IMR-90 (cell line): ENCODE results near the gene TDP2. TPM values are rescaled to one million over a fixed set of nuclear protein-coding genes. Genes with fewer than 3 reads are reported as not detected.

ENCODE experiments used
- ATAC-seq: fragments of 200-7000 bp; cut with Tn5 transposase; 2 replicates; pipeline ENCODE4 v1.9.1; 2020; ENCODE audit warnings: low read depth, mild to moderate bottlenecking, moderate library complexity
- BruUV-seq: library from RNA; stranded (reverse); fragments of 400-500 nt; replicated peaks from 2 replicates; lab custom pipeline; 2021; lab: Mats Ljungman, UMichigan
- CTCF ChIA-PET: fragments of 300-600 bp; formaldehyde crosslinking; extraction: SDS; loops from one replicate; lab custom pipeline; 2021; ENCODE audit warnings: antibody characterized with exemption; lab: Yijun Ruan, JAX
- POLR2A ChIA-PET: fragments of 300-600 bp; sonication (Branson Sonifier 250); formaldehyde crosslinking; loops from one replicate; lab custom pipeline; 2022; ENCODE audit warnings: antibody characterized with exemption; ENCODE audit not compliant: unreplicated experiment; lab: Charles Lee
- DNase-seq: peaks from one replicate; pipeline ENCODE4 v3.0.0; 2013
- H2AFZ ChIP-seq: replicated peaks from 2 replicates; pipeline ENCODE3; 2013; ENCODE audit warnings: low read length, mild to moderate bottlenecking; ENCODE audit not compliant: poor library complexity
- H2AK5ac ChIP-seq: 2 replicates; pipeline ENCODE4 v1.6.1; 2013; ENCODE audit warnings: low read depth, low read length, inconsistent platforms
- H2AK9ac ChIP-seq: replicated peaks from 2 replicates; pipeline ENCODE3; 2013; ENCODE audit warnings: mild to moderate bottlenecking, low read depth, low read length, moderate library complexity; ENCODE audit not compliant: poor library complexity
- H2BK120ac ChIP-seq: 2 replicates; pipeline ENCODE4 v1.6.1; 2013; ENCODE audit warnings: low read depth, low read length, inconsistent platforms
- H2BK15ac ChIP-seq: 3 replicates; pipeline ENCODE4 v1.6.1; 2013; ENCODE audit warnings: low read depth, low read length, inconsistent platforms
- H2BK20ac ChIP-seq: 2 replicates; pipeline ENCODE4 v1.6.1; 2013; ENCODE audit warnings: low read depth, mild to moderate bottlenecking, inconsistent platforms, low read length, moderate library complexity
- H2BK5ac ChIP-seq: 2 replicates; pipeline ENCODE4 v1.6.1; 2013; ENCODE audit warnings: mild to moderate bottlenecking, low read depth, low read length, inconsistent platforms; ENCODE audit not compliant: poor library complexity, severe bottlenecking
- H3K14ac ChIP-seq: replicated peaks from 2 replicates; pipeline ENCODE4 v1.6.1; 2013; ENCODE audit warnings: low read depth, low read length, inconsistent platforms
- H3K18ac ChIP-seq: 2 replicates; pipeline ENCODE4 v1.6.1; 2013; ENCODE audit warnings: low read depth, low read length, control low read depth
- H3K23ac ChIP-seq: 2 replicates; pipeline ENCODE4 v1.6.1; 2013; ENCODE audit warnings: low read depth, low read length, inconsistent platforms
- H3K27ac ChIP-seq: 2 replicates; pipeline ENCODE4 v1.5.1; 2013; ENCODE audit warnings: mild to moderate bottlenecking, control low read depth, low read length; ENCODE audit not compliant: insufficient read depth
- H3K27me3 ChIP-seq: 2 replicates; pipeline ENCODE4 v1.6.1; 2013; ENCODE audit warnings: low read length; ENCODE audit not compliant: control insufficient read depth, insufficient read depth
- H3K36me3 ChIP-seq: 2 replicates; pipeline ENCODE4 v1.6.1; 2013; ENCODE audit warnings: low read length, mixed read lengths; ENCODE audit not compliant: control insufficient read depth, insufficient read depth
- H3K4ac ChIP-seq: 2 replicates; pipeline ENCODE4 v1.6.1; 2013; ENCODE audit warnings: low read depth, low read length, inconsistent platforms
- H3K4me1 ChIP-seq: 2 replicates; pipeline ENCODE4 v1.6.1; 2013; ENCODE audit warnings: low read length, mixed read lengths; ENCODE audit not compliant: control insufficient read depth, insufficient read depth
- H3K4me2 ChIP-seq: 2 replicates; pipeline ENCODE4 v1.6.1; 2013; ENCODE audit warnings: low read depth, mild to moderate bottlenecking, control low read depth, low read length, moderate library complexity
- H3K4me3 ChIP-seq: 2 replicates; pipeline ENCODE4 v1.5.1; 2013; ENCODE audit warnings: low read depth, mild to moderate bottlenecking, control low read depth, low read length, moderate library complexity; ENCODE audit not compliant: insufficient read depth
- H3K56ac ChIP-seq: 2 replicates; pipeline ENCODE4 v1.6.1; 2013; ENCODE audit warnings: low read length, inconsistent platforms; ENCODE audit not compliant: insufficient read depth; ENCODE audit errors: extremely low read depth
- H3K79me1 ChIP-seq, 2 experiments: 2 replicates each; pipeline ENCODE4 v1.6.1; 2013; ENCODE audit warnings: low read length in 2 of 2, inconsistent platforms in 1 of 2, low read depth in 1 of 2
- H3K9ac ChIP-seq: 2 replicates; pipeline ENCODE4 v1.6.1; 2013; ENCODE audit warnings: low read depth, low read length, control low read depth
- H3K9me1 ChIP-seq: 2 replicates; pipeline ENCODE4 v1.6.1; 2013; ENCODE audit warnings: low read length, inconsistent platforms; ENCODE audit not compliant: insufficient read depth
- H3K9me3 ChIP-seq: 2 replicates; pipeline ENCODE4 v1.6.1; 2013; ENCODE audit warnings: low read length; ENCODE audit not compliant: control insufficient read depth, insufficient read depth
- H4K20me1 ChIP-seq: 2 replicates; pipeline ENCODE4 v1.6.1; 2013; ENCODE audit warnings: low read length, inconsistent platforms; ENCODE audit not compliant: insufficient read depth
- H4K5ac ChIP-seq: 2 replicates; pipeline ENCODE4 v1.6.1; 2013; ENCODE audit warnings: mild to moderate bottlenecking, low read depth, low read length, control low read depth
- H4K8ac ChIP-seq, 2 experiments: 2 replicates each; pipeline ENCODE4 v1.6.1; 2013; ENCODE audit warnings: low read depth in 2 of 2, low read length in 2 of 2, control low read depth in 1 of 2, inconsistent platforms in 1 of 2
- H4K91ac ChIP-seq: 2 replicates; pipeline ENCODE4 v1.6.1; 2013; ENCODE audit warnings: low read depth, low read length, inconsistent platforms; ENCODE audit not compliant: insufficient read depth
- BHLHE40 ChIP-seq: fragments of 150-350 bp; IDR thresholded peaks from 2 replicates; pipeline ENCODE4 v1.6.1; 2016; ENCODE audit warnings: mild to moderate bottlenecking, low read depth, low read length
- CEBPB ChIP-seq: IDR thresholded peaks from 2 replicates; pipeline ENCODE4 v1.6.1; 2012; ENCODE audit warnings: low read depth, low read length, improper control_type of control experiment
- CTCF ChIP-seq: conservative IDR thresholded peaks from 2 replicates; pipeline ENCODE4 v1.5.1; 2012; ENCODE audit warnings: mild to moderate bottlenecking, low read depth, low read length, improper control_type of control experiment
- FOS ChIP-seq: fragments of 150-350 bp; IDR thresholded peaks from 2 replicates; pipeline ENCODE4 v1.6.1; 2016; ENCODE audit warnings: low read depth, low read length
- MXI1 ChIP-seq: IDR thresholded peaks from 2 replicates; pipeline ENCODE4 v1.6.1; 2012; ENCODE audit warnings: low read depth, mild to moderate bottlenecking, low read length, moderate library complexity, borderline replicate concordance
- NFE2L2 ChIP-seq: fragments of 150-350 bp; IDR thresholded peaks from 2 replicates; pipeline ENCODE4 v1.6.1; 2016; ENCODE audit warnings: low read depth, mild to moderate bottlenecking, low read length
- POLR2A ChIP-seq: IDR thresholded peaks from 2 replicates; pipeline ENCODE4 v1.6.1; 2012; ENCODE audit warnings: mild to moderate bottlenecking, low read depth, low read length
- RAD21 ChIP-seq: IDR thresholded peaks from 2 replicates; pipeline ENCODE4 v1.6.1; 2012; ENCODE audit warnings: low read length, improper control_type of control experiment
- RCOR1 ChIP-seq: IDR thresholded peaks from 2 replicates; pipeline ENCODE4 v1.6.1; 2012; ENCODE audit warnings: mild to moderate bottlenecking, low read length, improper control_type of control experiment; ENCODE audit not compliant: insufficient replicate concordance
- WGBS, 2 experiments: methylation state at CpG; one replicate each; pipeline versions ENCODE4 v1.1.5 to v1.1.7; 2013; ENCODE audit warnings: missing lambda C conversion rate in 2 of 2; ENCODE audit not compliant: insufficient read length in 1 of 2; ENCODE audit errors: extremely low coverage in 2 of 2; 5-methylcytosine and 5-hydroxymethylcytosine counted together
- dilution Hi-C: fragments of 300-500 bp; cut with HindIII; formaldehyde crosslinking; loops from one replicate; pipeline ENCODE4 v1.14.3; 2018; ENCODE audit warnings: low sequenced_read_pairs; ENCODE audit not compliant: unreplicated experiment
- in situ Hi-C: fragments of 300-500 bp; cut with MboI; formaldehyde crosslinking; loops from 3 replicates; pipeline ENCODE4 v1.14.3; 2019; ENCODE audit warnings: low sequenced_read_pairs, inconsistent platforms, mixed read lengths
- intact Hi-C: fragments of 100-400 bp; cut with micrococcal nuclease; formaldehyde crosslinking; loops from 2 replicates; pipeline ENCODE4 v1.10.0; 2022
- polyA plus RNA-seq, 3 experiments: library from polyadenylated mRNA; depleted of rRNA; stranded (reverse); fragments of >200 nt; gene quantifications; 2 replicates each; pipeline ENCODE4 v1.2.3, GENCODE V29; 2012; ENCODE audit warnings: low replicate concordance in 1 of 3
- total RNA-seq: library from RNA; depleted of rRNA; stranded (reverse); fragments of >200 nt; gene quantifications from 2 replicates; pipeline ENCODE4 v1.2.3, GENCODE V29; 2012
- TF ChIP-seq, protein P1 (sequence below): fragments of 150-350 bp; IDR thresholded peaks from 2 replicates; pipeline ENCODE4 v1.6.1; 2017; ENCODE audit warnings: mild to moderate bottlenecking, antibody characterized with exemption, low read length, low read depth

The TDP2 gene
- total and polyA plus RNA-seq, 2 of the 4 experiments (the other 2 are of a cell fraction) = 13.6 to 22.8 TPM

GRCh38 chr6:24691550-24691949 is 24.9 kb upstream of the TDP2 start:
- no peak overlapping the region for H3K14ac ChIP-seq
- no peak overlapping the region for H3K23ac ChIP-seq
- no peak for TF ChIP-seq CTCF
- TF ChIP-seq MXI1 = no peak
- TF ChIP-seq, protein P1, sequence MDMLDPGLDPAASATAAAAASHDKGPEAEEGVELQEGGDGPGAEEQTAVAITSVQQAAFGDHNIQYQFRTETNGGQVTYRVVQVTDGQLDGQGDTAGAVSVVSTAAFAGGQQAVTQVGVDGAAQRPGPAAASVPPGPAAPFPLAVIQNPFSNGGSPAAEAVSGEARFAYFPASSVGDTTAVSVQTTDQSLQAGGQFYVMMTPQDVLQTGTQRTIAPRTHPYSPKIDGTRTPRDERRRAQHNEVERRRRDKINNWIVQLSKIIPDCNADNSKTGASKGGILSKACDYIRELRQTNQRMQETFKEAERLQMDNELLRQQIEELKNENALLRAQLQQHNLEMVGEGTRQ = no peak
- TF ChIP-seq BHLHE40 = no peak
- TF ChIP-seq NFE2L2 = no peak
- no peak for TF ChIP-seq CEBPB
- no peak for TF ChIP-seq POLR2A
- no peak for TF ChIP-seq RCOR1
- TF ChIP-seq RAD21 = no peak
- no peak for TF ChIP-seq FOS
- no peak overlapping the region for H2BK120ac ChIP-seq
- no peak for DNase-seq
- no peak overlapping the region for H3K4ac ChIP-seq
- no TSS peak for BruUV-seq
- ATAC-seq = no peak
- H4K91ac ChIP-seq = no peak overlapping the region
- ChIA-PET POLR2A (no interaction called here), CTCF (no interaction called here)
- intact Hi-C loops = loop anchor here (10.0 kb wide), 1 partner anchor 407 kb away; no protein-coding TSS in a partner anchor
- no peak overlapping the region for H4K5ac ChIP-seq
- H4K8ac ChIP-seq = no peak overlapping the region
- H2BK20ac ChIP-seq = no peak overlapping the region
- no peaks in the 10 kb centered on the region for H3K9me3 ChIP-seq
- in situ Hi-C loops = loop anchor here (10.0 kb wide), 1 partner anchor 257 kb away; no protein-coding TSS in a partner anchor
- no peak overlapping the region for H2AK9ac ChIP-seq
- H2BK15ac ChIP-seq = no peak overlapping the region
- H3K4me3 ChIP-seq = no peak overlapping the region
- no peaks in the 10 kb centered on the region for H3K4me1 ChIP-seq
- no peak overlapping the region for H3K56ac ChIP-seq
- H3K27ac ChIP-seq = no peak overlapping the region
- H3K9me1 ChIP-seq = no peaks in the 10 kb centered on the region
- H3K27me3 ChIP-seq = no peaks in the 10 kb centered on the region
- H2AFZ ChIP-seq = no peak overlapping the region
- dilution Hi-C loops = no loop called here
- WGBS, 2 experiments = no CpG with 5 or more reads among the region's 3 CpGs
- no peaks in the 10 kb centered on the region for H3K79me1 ChIP-seq
- H3K9ac ChIP-seq = no peak overlapping the region
- H3K18ac ChIP-seq = no peak overlapping the region
- H4K20me1 ChIP-seq = no peaks in the 10 kb centered on the region
- H2BK5ac ChIP-seq = no peak overlapping the region
- H3K36me3 ChIP-seq = no peaks in the 10 kb centered on the region
- H3K4me2 ChIP-seq = no peak overlapping the region
- H2AK5ac ChIP-seq = no peak overlapping the region
